Peyer's patch (tissue), 4 donors: ENCODE measurements around the gene PCBP3.

Experiments
- CTCF ChIP-seq, 6 experiments: fragments of 450-650 bp in 4 of 6; fragments of 200-600 bp in 2 of 6; sonication (generic) in 1 of 6; IDR thresholded peaks; one replicate each; pipeline ENCODE4 v1.5.1; 2017 to 2019; ENCODE audit warnings: antibody characterized with exemption in 6 of 6, mild to moderate bottlenecking in 3 of 6, moderate library complexity in 1 of 6
- POLR2A ChIP-seq, 2 donors: fragments of 450-650 bp; IDR thresholded peaks; one replicate each; pipeline ENCODE4 v1.5.1; 2017; ENCODE audit warnings: antibody characterized with exemption in 2 of 2, mild to moderate bottlenecking in 2 of 2, moderate library complexity in 2 of 2

DNA sequence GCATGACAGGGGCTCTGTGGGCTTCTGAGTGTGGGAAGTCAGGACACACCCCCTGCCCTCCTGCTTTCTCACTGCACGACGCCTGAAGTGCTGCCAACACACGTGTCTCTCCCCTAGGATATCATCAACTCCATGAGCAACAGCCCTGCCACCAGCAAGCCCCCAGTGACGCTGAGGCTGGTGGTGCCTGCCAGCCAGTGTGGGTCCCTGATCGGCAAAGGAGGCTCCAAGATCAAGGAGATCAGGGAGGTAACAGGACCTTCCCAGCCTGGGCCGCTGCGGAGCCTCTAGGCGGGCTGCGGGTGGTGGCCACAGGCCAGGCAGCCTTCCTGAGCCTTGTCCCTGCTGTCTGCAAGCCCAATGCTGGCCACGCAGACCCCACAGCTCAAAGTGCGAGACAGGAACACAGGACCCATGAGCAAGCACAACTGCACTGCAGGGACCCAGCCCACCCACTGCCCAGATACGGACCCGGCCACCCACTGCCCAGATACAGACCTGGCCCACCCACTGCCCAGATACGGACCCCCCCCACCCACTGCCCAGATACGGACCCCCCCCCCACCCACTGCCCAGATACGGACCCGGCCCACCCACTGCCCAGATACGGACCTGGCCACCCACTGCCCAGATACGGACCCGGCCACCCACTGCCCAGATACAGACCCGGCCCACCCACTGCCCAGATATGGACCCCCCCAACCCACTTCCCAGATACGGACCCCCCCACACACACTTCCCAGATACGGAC lies 265.9 kb downstream of the PCBP3 start:
- no peak for TF ChIP-seq CTCF (IDR thresholded peaks at IDR 0.05)
- TF ChIP-seq POLR2A (IDR thresholded peaks at IDR 0.05): no peak
